Activated T-cell treated with anti-CD3 and anti-CD28 coated beads for 1 hour (primary cell): Measurements from ENCODE around the gene MUSTN1.

Experiments
- DNase-seq: peaks from one replicate; pipeline ENCODE4 v3.0.0-alpha.2; 2020; ENCODE audit warnings: low read depth

The MUSTN1 gene

DNA sequence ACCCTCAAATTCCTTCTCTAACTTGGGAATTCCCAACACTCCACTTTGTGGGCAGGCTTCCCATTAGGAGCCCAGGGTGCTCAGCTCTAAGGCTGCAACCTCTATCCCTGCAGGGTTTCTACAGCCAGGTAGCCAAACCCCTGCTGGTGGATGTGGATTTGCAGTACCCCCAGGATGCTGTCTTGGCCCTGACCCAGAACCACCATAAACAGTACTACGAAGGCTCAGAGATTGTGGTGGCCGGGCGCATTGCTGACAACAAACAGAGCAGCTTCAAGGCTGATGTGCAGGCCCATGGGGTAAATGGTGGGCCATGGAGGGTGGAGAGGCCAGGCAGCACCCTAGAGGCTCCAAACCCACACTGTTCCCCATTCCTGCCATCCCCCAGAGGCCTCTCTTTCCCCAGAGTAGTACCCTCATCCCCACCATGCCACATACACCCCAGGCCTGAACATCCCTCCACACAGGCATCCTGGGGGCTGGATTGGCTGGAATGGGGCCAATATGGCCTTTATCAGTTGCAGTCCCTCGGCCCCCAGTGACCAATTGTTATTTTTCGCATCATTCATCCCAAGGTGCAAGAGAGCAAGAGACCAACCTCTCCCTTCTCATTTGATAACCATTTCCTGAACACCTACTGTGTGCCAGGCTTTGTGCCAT is 49.8 kb downstream of the MUSTN1 start:
- DNase-seq: no peak

DNA sequence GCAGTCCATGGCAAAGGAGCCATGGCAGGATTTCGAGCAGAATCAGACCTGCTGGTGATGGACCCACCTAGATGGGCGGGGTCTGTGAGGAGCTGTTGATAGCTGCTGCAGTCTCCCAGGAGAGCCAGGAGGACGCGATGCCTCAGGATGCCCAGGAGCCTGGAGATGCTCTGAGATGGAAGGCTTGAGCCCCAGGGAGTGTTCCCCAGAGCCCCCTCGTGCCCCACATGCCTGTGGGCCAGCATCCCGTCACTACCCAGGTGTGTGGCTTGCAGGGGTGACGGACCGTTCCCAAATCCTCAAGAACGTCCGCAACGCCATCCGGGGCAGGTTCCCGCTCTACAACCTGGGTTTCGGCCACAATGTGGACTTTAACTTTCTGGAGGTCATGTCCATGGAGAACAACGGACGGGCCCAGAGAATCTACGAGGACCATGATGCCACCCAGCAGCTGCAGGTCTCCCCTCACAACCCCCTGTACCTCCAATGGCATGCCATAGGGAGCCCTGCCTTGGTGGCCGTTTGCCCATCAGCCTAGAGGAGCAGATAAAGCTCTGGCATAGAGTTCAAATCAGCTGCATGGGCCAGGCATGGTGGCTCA is 50.7 kb downstream of the MUSTN1 start:
- no peak for DNase-seq

DNA sequence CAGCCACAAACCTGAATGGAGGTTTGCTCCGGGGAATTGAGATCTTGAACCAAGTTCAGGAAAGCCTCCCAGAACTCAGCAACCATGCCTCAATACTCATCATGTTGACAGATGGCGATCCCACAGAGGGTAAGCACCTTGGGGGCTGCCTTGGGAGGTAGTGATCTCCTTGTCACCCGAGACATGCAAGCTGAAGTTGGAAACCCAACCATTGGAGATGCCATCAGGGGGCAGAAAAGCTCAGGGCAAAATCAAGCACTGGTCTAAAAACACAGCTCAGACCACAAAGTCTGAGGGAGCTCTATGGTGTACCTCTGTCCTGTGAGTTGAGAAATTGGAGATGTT is 51.6 kb downstream of the MUSTN1 start:
- no peak for DNase-seq
